ENCODE data around the gene IMMP2L. TPM values are rescaled to one million over a fixed set of nuclear protein-coding genes. Genes with fewer than 3 reads are reported as not detected.

The IMMP2L gene
- total and polyA plus RNA-seq, 2 of the 8 experiments (the other 6 are each of a cell fraction or from before 2014, with no cell fraction given) = 2.3 to 10.1 TPM

GRCh38 chr7:111558991-111559390 is 3.3 kb downstream of the IMMP2L start:
- H2BK5ac ChIP-seq (ENCODE audit: low read depth, low read length) = no peak overlapping the region
- no peak overlapping the region for H2AFZ ChIP-seq (ENCODE audit: low read length)
- H3K23me2 ChIP-seq (ENCODE audit: low read depth, low read length) = peaks cover 4% of the 10 kb centered on the region
- ChIA-PET CTCF (ENCODE audit: partially characterized antibody) (interaction anchor here (0.6 to 1.2 kb wide), 2 partner anchors 10 to 1794 kb away, joined by 3 read pairs; no protein-coding TSS in a partner anchor), POLR2A (ENCODE audit: partially characterized antibody) (interaction anchor here (0.8 to 1.7 kb wide), 2 partner anchors 9 to 15 kb away, joined by 4 to 7 read pairs; no protein-coding TSS in a partner anchor)
- no peak for DNase-seq (ENCODE audit: low read depth in 1 of 2, low spot score in 2 of 2)
- H2BK15ac ChIP-seq (ENCODE audit: low read length) = no peak overlapping the region
- no peak overlapping the region for H3K4me2 ChIP-seq (ENCODE audit: insufficient read depth in 1 of 2, low read depth in 2 of 2, low read length in 2 of 2)
- H2BK12ac ChIP-seq (ENCODE audit: low read depth, low read length) = no peak overlapping the region
- no peak overlapping the region for H3K18ac ChIP-seq (ENCODE audit: extremely low read depth, low read length)
- H4K5ac ChIP-seq (ENCODE audit: insufficient read length, low read depth, low read length) = no peak overlapping the region
- no peaks in the 10 kb centered on the region for H3K79me1 ChIP-seq (ENCODE audit: low read depth, low read length)
- no peak overlapping the region for H3K56ac ChIP-seq (replicated peaks; ENCODE audit: insufficient read length, low read depth, low read length)
- H3K36me3 ChIP-seq (ENCODE audit: control insufficient read depth in 2 of 4, insufficient read depth in 4 of 4, low read length in 3 of 4) = peaks cover 0 to 21% (median 2%) of the 10 kb centered on the region in 4 experiments; a peak in 3 of 8 replicates
- H3K4me1 ChIP-seq (replicated peaks in 1 of 4; ENCODE audit: control insufficient read depth in 3 of 4, insufficient read depth in 4 of 4, low read length in 3 of 4) = peaks cover 0 to 13% (median 5%) of the 10 kb centered on the region in 4 experiments; a peak in 4 of 7 replicates
- no peaks in the 10 kb centered on the region for H4K20me1 ChIP-seq (replicated peaks in 1 of 2; ENCODE audit: control insufficient read depth in 1 of 2, insufficient read depth in 2 of 2, low read length in 2 of 2)
- H3K27ac ChIP-seq (ENCODE audit: low read depth, low read length) = no peak overlapping the region
- H3K4ac ChIP-seq (replicated peaks; ENCODE audit: insufficient read length, low read depth, low read length) = no peak overlapping the region
- no peak overlapping the region for H2AK5ac ChIP-seq (ENCODE audit: low read depth, low read length)
- H3K23ac ChIP-seq (ENCODE audit: insufficient read length) = no peak overlapping the region
- H3K9me3 ChIP-seq (ENCODE audit: insufficient read depth in 2 of 2, low read depth in 1 of 2, low read length in 1 of 2) = no peaks in the 10 kb centered on the region
- no peak overlapping the region for H3K14ac ChIP-seq (ENCODE audit: insufficient read length)
- 96% methylated on average over 1 of the region's 1 CpG; no CpG with 5 or more reads in 1 of the 2 experiments for WGBS, 2 experiments (ENCODE audit: extremely low coverage in 1 of 2, insufficient coverage in 1 of 2, insufficient read length in 1 of 2, insufficient replicate concordance in 2 of 2, low coverage in 1 of 2, low lambda C conversion rate in 2 of 2, missing lambda C conversion rate in 1 of 2)
- H2BK20ac ChIP-seq (ENCODE audit: low read length) = no peak overlapping the region
- H3K4me3 ChIP-seq (ENCODE audit: extremely low read depth in 1 of 4, insufficient read depth in 2 of 4, low read depth in 3 of 4, low read length in 4 of 4) = no peak overlapping the region
- H3K27me3 ChIP-seq (replicated peaks in 1 of 4; ENCODE audit: control insufficient read depth in 3 of 4, extremely low read depth in 1 of 4, insufficient read depth in 3 of 4, low read length in 3 of 4) = peaks cover 0 to 1% (median 0%) of the 10 kb centered on the region in 4 experiments; a peak in 1 of 7 replicates
- H3K79me2 ChIP-seq (ENCODE audit: control insufficient read depth in 1 of 2, insufficient read depth in 2 of 2, low read length in 2 of 2) = 0 out of 4 replicates have a peak, but pooled peaks cover 0 to 5% of the 10 kb centered on the region in 2 experiments
- no peak for FAIRE-seq
- H3K9ac ChIP-seq (replicated peaks in 1 of 4; ENCODE audit: extremely low read depth in 1 of 4, low read depth in 3 of 4, low read length in 3 of 4) = peak overlapping the region in 1 of 4 experiments; percentile 34; a peak in 1 of 7 replicates
- no peak overlapping the region for H2BK120ac ChIP-seq (replicated peaks; ENCODE audit: low read depth, low read length)
- TF ChIP-seq EZH2 (IDR thresholded peaks at IDR 0.05; ENCODE audit: low read depth, low read length, severe bottlenecking) (no peak), CEBPB (IDR thresholded peaks at IDR 0.05; ENCODE audit: low read depth, low read length) (no peak)
- H4K8ac ChIP-seq (ENCODE audit: extremely low read depth, insufficient read depth, low read length) = no peak overlapping the region
- no peak overlapping the region for H4K91ac ChIP-seq (replicated peaks; ENCODE audit: insufficient read length, low read length)

All from H1 (cell line).